Upper lobe of left lung (tissue), 4 donors: Measurements from ENCODE around the gene MACROD2.

Experiments used
- CTCF ChIP-seq, 6 experiments: fragments of 450-650 bp in 4 of 6; fragments of 200-600 bp in 2 of 6; sonication (generic) in 2 of 6; IDR thresholded peaks; one replicate each; pipeline ENCODE4 v1.5.1; 2016 to 2019; ENCODE audit warnings: antibody characterized with exemption in 6 of 6
- POLR2A ChIP-seq, 4 donors: fragments of 450-650 bp; IDR thresholded peaks; one replicate each; pipeline ENCODE4 v1.5.1; 2016 to 2017; ENCODE audit warnings: antibody characterized with exemption in 4 of 4, mild to moderate bottlenecking in 2 of 4
- POLR2AphosphoS5 ChIP-seq, 2 donors: sonication (generic); formaldehyde crosslinking; IDR thresholded peaks; one replicate each; pipeline ENCODE4 v1.5.1; 2017; ENCODE audit warnings: antibody characterized with exemption in 2 of 2

GRCh38 chr20:15862178-15862577 lies 1866.9 kb downstream of the MACROD2 start:
- TF ChIP-seq CTCF (IDR thresholded peaks at IDR 0.05) (no peak), POLR2A (IDR thresholded peaks at IDR 0.05) (no peak), POLR2AphosphoS5 (IDR thresholded peaks at IDR 0.05) (no peak)
